Measurements from ENCODE around the gene OR1N2. TPM values are rescaled to one million over a fixed set of nuclear protein-coding genes. Genes with fewer than 3 reads are reported as not detected.

Gene OR1N2
- total and polyA plus RNA-seq, 2 of the 4 experiments (the other 2 are of a cell fraction), result not detected

- no peak overlapping the region for H2BK120ac ChIP-seq (ENCODE audit: low read depth, low read length)
- H3K23ac ChIP-seq (ENCODE audit: low read depth, low read length), result no peak overlapping the region
- intact Hi-C loops (cut with micrococcal nuclease) (no loop called here), in situ Hi-C loops (cut with MboI; ENCODE audit: low sequenced_read_pairs) (no loop called here), dilution Hi-C loops (cut with HindIII; ENCODE audit: low sequenced_read_pairs, unreplicated experiment) (no loop called here)
- H3K56ac ChIP-seq (ENCODE audit: extremely low read depth, insufficient read depth, low read length), result no peak overlapping the region
- peaks cover 3% of the 10 kb centered on the region; the same call in 1 of the 2 replicates for H3K4me1 ChIP-seq (ENCODE audit: control insufficient read depth, insufficient read depth, low read length)
- no peak overlapping the region for H4K5ac ChIP-seq (ENCODE audit: low read depth, low read length)
- H3K14ac ChIP-seq (replicated peaks; ENCODE audit: low read depth, low read length), result no peak overlapping the region
- no peak overlapping the region for H4K91ac ChIP-seq (ENCODE audit: insufficient read depth, low read depth, low read length)
- H3K36me3 ChIP-seq (ENCODE audit: control insufficient read depth, insufficient read depth, low read length), result no peaks in the 10 kb centered on the region
- H3K4ac ChIP-seq (ENCODE audit: low read depth, low read length), result no peak overlapping the region
- H3K27ac ChIP-seq (ENCODE audit: insufficient read depth, low read length), result no peak overlapping the region
- BruUV-seq (replicated peaks), result no TSS peak
- WGBS, 2 experiments (ENCODE audit: extremely low coverage in 2 of 2, insufficient read length in 1 of 2), result 49% methylated on average over 3 of the region's 4 CpGs; no CpG with 5 or more reads in 1 of the 2 experiments
- H3K9me3 ChIP-seq (ENCODE audit: control insufficient read depth, insufficient read depth, low read length), result no peaks in the 10 kb centered on the region
- DNase-seq, result no peak
- no peak overlapping the region for H2AFZ ChIP-seq (replicated peaks; ENCODE audit: low read length, poor library complexity)
- TF ChIP-seq POLR2A (IDR thresholded peaks at IDR 0.05; ENCODE audit: low read depth, low read length) (no peak), FOS (IDR thresholded peaks at IDR 0.05; ENCODE audit: low read depth, low read length) (no peak), CTCF (conservative IDR thresholded peaks at IDR 0.05; ENCODE audit: low read depth, low read length) (no peak), MXI1 (IDR thresholded peaks at IDR 0.05; ENCODE audit: borderline replicate concordance, low read depth, low read length) (no peak), CEBPB (IDR thresholded peaks at IDR 0.05; ENCODE audit: low read depth, low read length) (no peak), MAFK (IDR thresholded peaks at IDR 0.05; ENCODE audit: low read depth, low read length) (no peak), RFX5 (IDR thresholded peaks at IDR 0.05; ENCODE audit: low read depth, low read length) (no peak), RAD21 (IDR thresholded peaks at IDR 0.05; ENCODE audit: low read length) (no peak), NFE2L2 (IDR thresholded peaks at IDR 0.05; ENCODE audit: low read depth, low read length) (no peak), USF2 (IDR thresholded peaks at IDR 0.05; ENCODE audit: low read depth, low read length) (no peak), CHD1 (IDR thresholded peaks at IDR 0.05; ENCODE audit: low read depth, low read length) (no peak), BHLHE40 (IDR thresholded peaks at IDR 0.05; ENCODE audit: low read depth, low read length) (no peak), RCOR1 (IDR thresholded peaks at IDR 0.05; ENCODE audit: insufficient replicate concordance, low read length) (no peak)
- no peak overlapping the region for H3K18ac ChIP-seq (ENCODE audit: low read depth, low read length)
- ATAC-seq (ENCODE audit: low read depth), result no peak
- H3K9me1 ChIP-seq (ENCODE audit: insufficient read depth, low read length), result no peaks in the 10 kb centered on the region
- ChIA-PET CTCF (no interaction called here), POLR2A (ENCODE audit: unreplicated experiment) (no interaction called here)
- H3K9ac ChIP-seq (ENCODE audit: low read depth, low read length), result no peak overlapping the region
- no peak overlapping the region for H2AK9ac ChIP-seq (replicated peaks; ENCODE audit: low read depth, low read length, poor library complexity)
- H2BK20ac ChIP-seq (ENCODE audit: low read depth, low read length), result no peak overlapping the region
- H4K8ac ChIP-seq (ENCODE audit: low read depth in 2 of 2, low read length in 2 of 2), result no peak overlapping the region
- peaks cover 1% of the 10 kb centered on the region for H3K27me3 ChIP-seq (ENCODE audit: control insufficient read depth, insufficient read depth, low read length)
- no peak overlapping the region for H3K4me2 ChIP-seq (ENCODE audit: low read depth, low read length)
- H2BK5ac ChIP-seq (ENCODE audit: low read depth, low read length, poor library complexity, severe bottlenecking), result no peak overlapping the region
- no peaks in the 10 kb centered on the region for H3K79me1 ChIP-seq (ENCODE audit: low read depth in 1 of 2, low read length in 2 of 2)
- H2BK15ac ChIP-seq (ENCODE audit: low read depth, low read length), result no peak overlapping the region
- no peaks in the 10 kb centered on the region for H4K20me1 ChIP-seq (ENCODE audit: insufficient read depth, low read length)
- no peak overlapping the region for H3K4me3 ChIP-seq (ENCODE audit: insufficient read depth, low read depth, low read length)
- no peak overlapping the region for H2AK5ac ChIP-seq (ENCODE audit: low read depth, low read length)
Observed at GRCh38 chr9:122567901-122568300, 15.0 kb downstream of the OR1N2 start.
